NCI-H2029 (cell line): Measurements from ENCODE around the gene TBC1D25.
"Not testable (repeated sequence)": the region's sequence is repeated elsewhere in the genome, so short reads cannot be mapped to it uniquely, and the experiment has no call there.

Source experiments
- DNase-seq: peaks from one replicate; lab custom pipeline; 2025; lab: John Stamatoyannopoulos, UW

TBC1D25 gene

DNA sequence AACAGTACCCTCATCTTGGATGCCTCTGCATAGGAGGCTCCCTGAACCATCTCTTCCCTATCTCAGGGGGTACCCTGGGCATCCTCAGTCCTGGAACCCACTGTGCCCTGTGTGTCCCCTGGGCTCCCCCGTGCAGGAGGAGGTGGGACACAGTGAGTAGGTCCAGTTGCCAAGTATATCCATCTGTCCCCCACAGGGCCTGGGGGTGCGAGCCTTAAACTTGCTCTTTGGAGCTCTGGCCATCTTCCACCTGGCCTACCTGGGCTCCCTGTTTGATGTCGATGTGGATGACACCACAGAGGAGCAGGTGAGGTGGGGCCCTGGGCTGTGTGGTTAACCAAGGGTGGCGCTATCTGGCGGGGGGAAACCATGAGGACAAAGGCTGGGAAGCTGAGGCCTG, 22.5 kb upstream of the TBC1D25 start:
- DNase-seq, result no peak

DNA sequence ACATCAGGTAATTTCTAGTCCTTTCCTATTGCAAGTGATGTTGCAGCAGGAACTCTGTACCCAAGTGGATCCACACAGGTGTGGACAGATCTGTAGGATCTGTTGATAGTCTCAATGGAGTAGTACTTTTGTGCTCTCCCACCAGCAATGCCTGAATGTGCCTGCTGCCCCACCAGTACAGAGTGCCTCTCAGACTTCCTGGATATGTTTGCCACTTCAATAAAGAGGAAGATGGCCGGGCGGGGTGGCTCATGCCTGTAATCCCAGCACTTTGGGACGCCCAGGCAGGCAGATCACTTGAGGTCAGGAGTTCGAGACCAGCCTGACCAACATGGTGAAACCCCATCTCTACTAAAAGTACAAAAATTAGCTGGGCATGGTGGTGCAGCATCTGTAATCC, 20.0 kb upstream of the TBC1D25 start:
- not testable (repeated sequence) for DNase-seq

DNA sequence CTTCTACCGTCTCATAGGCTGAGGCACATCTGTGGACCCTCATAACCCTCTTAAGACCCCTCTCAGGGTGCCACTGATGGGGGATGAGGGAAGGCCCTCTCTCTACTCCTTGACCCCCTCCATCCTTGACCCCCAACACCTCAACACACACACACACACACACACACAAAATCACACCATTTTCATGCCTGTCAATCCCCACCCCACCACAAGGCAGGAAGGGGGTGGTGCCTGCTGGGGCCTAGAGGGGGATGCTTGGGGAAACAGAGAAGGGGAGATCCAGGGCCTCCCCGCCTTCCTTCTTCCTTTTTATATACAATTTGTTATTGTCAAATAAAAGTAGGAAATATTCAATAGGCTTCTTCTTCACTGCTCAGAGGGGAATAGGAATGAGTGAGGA, 19.1 kb upstream of the TBC1D25 start:
- DNase-seq, result no peak

DNA sequence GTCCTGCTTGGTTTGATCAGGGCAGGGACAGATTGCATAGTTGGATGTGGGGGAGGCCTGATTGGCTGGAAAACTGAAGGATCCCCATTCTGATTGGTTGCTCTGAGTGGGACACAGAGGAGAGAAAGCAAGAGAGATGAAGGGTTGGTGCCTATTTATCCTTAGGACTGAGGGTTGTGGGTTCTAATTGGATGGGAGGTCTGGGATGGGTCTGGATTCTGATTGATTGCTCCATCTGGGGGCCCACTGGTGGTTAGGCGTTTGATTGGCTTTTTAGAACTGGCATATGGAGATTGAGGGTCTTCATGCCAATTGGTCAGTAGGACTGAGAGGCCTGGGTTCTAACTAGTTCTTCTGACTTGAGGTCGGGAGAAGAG, 18.6 kb upstream of the TBC1D25 start:
- no peak for DNase-seq

DNA sequence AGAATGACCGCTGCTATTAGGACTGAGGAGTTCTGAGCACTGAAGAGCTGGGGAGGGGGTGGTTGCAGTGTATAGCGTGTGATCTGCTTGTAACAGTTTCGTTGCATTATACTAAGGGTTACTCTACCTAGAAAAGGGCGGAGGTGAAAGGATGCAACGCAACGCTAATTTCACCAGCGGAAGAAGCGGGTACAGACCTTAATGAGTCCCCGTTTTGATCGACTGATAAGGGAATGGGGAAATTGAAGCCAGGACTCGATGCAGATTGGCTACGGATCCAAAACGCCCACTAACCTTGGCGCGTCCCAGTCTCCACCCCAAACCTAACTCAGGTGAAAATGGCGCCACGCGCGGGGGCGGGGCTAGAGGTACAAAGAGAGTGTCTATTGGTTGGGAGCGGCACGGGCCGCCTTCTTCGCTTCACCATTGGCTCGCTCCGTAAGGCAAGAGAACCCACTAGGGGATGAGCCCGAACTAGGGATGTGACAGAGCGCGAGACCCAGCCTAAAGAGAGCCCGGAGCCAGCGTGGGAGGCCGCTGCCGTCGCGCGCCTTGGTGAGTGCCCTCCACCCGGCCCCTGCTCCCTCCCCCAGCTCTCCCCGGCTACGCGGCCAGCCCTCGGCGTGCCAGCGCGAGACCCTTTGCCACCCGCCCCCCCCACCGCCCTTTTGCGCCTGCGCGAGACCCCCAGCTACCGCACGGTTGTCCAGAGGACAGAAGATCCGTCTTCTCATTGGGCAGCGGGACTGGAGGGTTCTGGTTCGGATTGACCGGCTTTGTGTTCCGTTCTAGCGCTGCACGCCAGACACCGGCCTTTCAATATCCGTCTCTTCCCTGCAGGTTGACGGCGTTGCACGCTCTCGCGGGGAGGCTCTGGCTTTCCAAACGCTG, 17.9 kb upstream of the TBC1D25 start, which contains the start of gene EBP:
Gene EBP (plus strand): TSS at position 456 of the 891 bp plus-strand sequence. CDS start 1,964 bp downstream, outside the sequence.
- DNase-seq, result peak; percentile 87

DNA sequence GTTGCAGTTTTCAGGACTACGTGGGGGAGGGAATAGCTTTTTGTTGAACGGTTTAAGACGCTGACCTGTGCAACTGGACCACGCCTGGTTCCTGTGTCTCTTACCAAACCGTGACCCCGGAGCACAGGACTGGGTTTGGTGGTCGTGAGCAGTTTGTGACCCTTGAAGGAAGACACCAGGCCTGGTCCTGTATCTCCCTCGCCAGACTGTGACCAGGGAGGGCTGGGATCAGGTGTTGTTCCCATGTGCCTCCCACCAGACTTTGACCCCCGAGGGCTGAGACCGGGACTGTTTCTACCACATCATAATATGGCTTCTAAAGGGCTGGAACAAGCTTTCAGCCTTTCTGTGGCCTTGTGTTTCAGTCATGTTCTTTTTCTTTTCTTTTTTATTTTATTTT, 17.2 kb upstream of the TBC1D25 start:
- DNase-seq, result no peak

DNA sequence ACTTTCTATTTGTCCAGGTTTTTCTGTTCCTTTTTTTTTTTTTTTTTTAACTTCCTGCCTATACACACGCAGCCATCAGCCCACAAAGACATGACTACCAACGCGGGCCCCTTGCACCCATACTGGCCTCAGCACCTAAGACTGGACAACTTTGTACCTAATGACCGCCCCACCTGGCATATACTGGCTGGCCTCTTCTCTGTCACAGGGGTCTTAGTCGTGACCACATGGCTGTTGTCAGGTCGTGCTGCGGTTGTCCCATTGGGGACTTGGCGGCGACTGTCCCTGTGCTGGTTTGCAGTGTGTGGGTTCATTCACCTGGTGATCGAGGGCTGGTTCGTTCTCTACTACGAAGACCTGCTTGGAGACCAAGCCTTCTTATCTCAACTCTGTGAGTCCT, 15.8 kb upstream of the TBC1D25 start:
- DNase-seq, result no peak

DNA sequence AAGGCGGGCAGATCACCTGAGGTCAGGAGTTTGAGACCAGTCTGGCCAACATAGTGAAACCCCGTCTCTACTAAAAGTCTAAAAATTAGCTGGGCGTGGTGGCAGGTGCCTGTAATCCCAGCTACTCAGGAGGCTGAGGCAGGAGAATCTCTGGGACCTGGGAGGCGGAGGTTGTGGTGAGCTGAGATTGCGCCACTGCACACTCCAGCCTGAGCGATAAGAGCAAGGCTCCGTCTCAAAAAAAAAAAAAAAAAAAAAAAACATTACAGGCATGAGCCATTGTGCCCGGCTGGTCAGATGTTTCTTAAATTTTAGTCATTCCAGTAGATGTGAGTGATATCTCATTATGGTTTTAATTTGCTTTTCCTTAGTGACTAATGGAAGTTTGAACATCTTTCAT, 13.7 kb upstream of the TBC1D25 start:
- not testable (repeated sequence) for DNase-seq

DNA sequence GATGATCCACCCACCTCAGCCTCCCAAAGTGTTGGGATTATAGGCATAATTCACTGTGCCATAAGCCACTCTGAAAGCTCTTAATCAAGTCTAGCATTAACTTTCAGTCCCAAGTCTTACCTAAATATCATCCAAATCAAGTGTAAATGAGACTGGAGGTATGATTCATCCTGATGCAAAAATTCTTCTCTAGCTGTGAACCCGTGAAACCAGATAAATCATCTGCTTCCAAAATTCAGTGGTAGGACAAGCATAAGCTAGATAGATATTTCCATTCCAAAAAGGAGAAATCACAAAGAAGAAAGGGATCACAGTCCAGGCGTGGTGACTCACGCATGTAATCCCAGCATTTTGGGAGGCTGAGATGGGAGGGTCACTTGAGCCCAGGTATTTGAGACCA, 8.8 kb upstream of the TBC1D25 start:
- no peak for DNase-seq

DNA sequence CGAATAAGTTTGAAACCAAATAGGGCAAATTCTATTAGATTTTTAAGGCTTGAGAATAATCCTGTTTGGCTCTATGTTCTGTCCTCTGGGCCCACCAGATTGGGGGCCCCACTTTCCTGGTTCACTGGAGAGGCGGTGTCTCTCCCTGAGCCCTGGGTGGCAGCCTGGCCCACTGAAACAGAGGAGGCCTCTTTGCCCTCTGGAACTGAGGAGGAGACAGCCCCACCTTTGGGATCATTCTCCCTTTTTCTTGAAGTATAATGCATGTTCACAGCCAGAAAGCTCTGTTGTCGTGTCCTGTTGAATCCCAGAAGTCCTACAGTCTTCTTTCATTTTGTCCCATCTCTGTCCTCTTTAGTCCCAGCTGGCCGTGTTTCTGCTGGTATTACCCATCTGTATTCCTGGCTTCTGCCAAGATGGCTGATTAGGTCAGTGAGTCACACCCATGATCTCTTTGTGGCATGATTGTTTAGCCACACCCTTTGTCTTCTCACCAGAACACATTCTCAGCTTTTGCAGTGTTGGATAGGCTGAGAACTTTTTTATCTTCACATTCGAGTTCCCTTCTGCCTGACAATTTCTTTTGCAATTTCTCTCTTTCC, 8.1 kb upstream of the TBC1D25 start:
- no peak for DNase-seq

DNA sequence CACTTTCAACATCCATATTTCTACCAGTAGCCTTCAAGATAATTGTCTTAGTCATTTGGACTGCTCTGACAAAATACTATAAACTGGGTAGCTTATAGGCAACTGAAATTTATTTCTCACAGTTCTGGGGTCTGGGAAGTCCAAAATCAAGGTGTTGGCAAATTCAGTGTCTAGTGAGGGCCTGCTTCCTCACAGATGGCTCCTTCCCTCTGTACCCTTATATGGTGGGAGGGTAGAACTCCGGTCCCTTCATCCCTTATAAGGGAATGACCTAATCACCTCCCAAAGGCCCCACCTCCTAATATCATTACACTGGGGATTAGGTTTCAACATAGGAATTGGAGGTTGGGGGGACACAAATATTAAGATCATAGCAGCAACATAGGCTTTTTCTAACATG, 7.4 kb upstream of the TBC1D25 start:
- no peak for DNase-seq

DNA sequence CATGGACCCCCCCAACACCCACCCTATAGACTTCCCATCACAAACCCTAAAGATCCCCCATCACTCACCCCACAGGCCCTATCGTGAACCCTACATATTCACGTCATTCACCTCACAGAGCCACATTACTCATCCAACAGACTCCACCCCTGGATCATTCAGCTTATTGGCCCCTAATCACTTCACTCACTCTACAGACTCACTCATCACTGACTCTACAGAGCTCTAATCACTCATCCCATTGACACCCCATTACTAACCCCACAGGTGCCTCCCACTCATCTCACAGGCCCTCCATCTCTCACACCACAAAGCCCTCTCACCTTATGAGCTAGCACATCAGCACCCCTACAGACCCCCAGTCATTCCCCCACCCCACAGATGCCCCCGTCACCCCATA, 6.3 kb upstream of the TBC1D25 start:
- no peak for DNase-seq

DNA sequence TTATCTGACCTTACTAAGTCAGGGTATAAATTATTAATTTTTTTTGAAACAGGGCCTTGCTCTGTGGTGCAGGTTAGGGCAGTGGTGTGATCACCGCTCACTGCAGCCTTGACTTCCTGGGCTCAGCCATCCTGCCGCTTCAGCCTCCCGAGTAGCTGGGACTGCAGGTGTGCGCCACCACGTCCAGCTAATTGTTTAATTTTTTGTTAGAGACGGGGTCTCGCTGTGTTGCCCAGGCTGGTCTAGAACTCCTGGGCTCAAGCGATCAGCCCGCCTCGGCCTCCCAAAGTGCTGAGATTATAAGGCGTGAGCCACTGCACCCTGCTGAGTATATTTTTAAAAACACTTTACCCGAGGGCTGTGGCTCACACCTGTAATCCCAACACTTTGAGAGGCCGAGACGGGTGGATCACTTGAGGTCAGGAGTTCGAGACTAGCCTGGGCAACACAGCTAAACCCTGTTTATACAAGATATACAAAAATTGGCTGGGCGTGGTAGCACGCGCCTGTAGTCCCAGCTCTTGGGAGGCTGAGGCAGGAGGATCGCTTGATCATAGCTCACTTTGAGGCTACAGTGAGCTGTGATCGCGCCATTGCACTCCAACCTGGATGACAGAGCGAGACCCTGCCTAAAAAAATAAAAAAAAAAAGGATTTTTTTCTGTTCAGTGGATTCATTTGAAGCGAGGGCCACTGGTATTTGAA, 721 bp upstream of the TBC1D25 start:
- no peak for DNase-seq

DNA sequence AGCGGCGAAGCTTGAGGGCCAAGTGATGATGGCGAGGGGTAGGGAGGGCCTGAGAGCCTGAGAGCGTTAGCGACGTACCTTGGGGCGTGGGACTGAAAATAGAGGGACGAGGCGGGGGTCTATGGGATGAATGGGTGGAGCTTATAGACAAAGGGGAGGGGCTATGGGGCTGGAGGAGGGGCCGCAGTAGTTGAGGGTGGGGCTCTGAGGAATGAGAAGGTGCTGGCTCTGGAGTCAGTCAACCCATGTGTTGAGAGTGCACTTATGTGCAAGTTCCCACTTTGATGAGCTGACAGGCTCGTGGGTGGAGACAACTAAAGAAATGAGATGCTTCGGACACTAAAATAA, 488 bp downstream of the TBC1D25 start:
- DNase-seq, result no peak

DNA sequence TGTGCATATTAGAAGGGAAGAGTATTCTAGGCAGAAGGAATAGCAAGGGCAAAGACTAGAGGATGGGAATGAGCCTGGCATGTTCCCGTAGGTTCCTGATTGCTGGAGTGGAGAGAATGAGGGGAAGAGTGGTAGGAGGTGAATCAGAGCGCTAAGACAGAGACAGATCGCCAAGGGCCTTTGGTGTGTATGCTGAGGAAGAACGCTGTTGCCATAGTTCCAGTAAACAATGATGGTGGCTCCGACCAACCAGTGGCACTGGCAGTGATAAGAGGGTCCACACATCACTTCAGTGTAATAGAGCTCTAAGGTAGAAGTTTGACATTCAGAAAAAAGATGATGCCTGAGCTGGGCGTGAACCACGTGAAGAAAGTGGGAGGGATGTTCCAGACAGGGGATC, 966 bp downstream of the TBC1D25 start:
- no peak for DNase-seq

DNA sequence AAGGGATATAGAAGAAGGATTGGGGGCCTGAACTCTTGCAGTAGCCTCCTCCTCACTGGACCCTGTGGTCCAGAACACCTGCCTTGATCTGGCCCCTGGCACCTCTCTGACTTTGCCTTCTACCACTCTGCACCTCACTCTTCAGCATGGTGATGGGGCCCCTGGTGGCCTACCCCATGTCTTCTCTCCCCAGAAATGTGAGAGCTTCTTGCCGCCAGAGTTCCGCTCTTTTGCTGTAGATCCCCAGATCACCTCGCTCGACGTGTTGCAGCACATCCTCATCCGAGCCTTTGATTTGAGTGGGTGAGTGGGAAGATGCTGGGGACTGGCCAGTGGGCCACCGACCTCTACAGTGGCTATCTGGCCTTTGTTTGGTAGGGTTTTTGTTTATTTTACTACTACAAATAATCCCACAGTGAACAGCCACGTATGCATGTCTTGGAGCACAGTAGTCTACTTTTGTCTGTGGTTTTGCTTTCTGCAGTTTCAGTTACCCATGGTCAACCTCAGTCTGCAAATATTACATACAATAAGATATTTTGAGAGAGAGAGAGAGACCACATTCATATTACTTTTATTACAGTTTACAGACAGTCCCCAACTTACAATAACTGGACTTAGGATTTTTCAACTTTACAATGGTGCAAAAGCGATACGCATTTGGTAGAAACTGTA, 1.8 kb downstream of the TBC1D25 start:
- no peak for DNase-seq

DNA sequence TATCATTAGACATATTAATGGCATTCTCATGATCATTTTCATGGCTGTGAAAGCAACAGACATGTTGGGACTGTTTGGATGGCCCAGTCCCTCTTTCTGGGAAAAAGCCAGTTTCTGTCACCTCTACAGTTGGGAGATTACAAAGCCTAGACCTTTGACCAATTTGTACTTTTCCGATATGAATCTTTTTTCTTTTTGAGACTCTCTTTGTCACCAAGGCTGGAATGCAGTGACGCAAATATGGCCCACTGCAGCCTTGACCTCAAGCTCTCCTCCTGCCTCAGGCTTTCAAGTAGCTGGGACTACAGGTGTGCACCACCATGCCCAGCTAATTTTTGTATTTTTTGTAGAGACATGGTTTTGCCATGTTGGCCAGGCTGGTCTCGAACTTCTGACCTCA, 9.4 kb downstream of the TBC1D25 start:
- DNase-seq, result no peak

DNA sequence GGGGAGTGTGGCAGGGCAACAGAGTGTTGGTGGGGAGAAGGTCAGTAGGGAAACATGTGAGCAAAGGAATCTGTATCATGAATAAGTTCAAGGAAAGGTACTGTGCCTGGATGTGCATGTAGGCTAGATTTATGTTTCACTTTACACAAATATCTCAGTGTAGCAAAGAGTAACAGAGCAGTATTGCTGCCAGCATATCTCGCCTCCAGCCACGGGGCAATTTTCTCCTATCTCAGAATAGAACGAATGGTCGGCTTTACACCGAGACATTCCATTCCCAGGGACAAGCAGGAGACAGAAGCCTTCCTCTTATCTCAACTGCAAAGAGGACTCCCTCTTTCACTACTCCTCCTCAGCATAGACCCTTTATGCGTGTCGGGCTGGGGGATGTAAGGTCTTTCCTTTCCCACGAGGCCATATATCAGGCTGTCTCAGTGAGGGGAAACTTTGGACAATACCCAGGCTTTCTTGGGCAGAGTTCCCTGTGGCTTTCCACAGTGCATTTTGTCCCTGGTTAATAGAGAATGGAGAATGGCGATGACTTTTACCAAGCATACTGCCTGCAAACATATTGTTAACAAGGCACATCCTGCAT, 16.3 kb downstream of the TBC1D25 start:
- not testable (repeated sequence) for DNase-seq

DNA sequence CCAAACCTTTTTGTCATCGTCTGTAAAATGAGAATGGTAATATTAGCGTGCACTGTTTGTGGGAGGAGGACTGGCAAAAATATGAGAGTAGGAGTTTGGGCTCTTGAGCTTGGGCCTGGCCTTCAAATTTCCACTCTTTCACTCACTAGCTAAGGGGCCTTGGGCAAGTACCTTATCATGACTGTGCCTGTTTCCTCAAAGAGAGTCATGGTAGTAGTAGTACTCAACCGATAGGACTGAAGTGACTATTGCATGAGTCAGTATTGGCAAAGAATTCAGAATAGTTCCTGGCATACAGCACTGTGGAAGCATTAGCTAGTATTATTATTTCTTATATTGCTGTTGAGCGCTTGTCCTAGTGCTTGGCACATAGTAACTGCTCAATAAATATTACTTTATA, 18.8 kb downstream of the TBC1D25 start:
- no peak for DNase-seq

DNA sequence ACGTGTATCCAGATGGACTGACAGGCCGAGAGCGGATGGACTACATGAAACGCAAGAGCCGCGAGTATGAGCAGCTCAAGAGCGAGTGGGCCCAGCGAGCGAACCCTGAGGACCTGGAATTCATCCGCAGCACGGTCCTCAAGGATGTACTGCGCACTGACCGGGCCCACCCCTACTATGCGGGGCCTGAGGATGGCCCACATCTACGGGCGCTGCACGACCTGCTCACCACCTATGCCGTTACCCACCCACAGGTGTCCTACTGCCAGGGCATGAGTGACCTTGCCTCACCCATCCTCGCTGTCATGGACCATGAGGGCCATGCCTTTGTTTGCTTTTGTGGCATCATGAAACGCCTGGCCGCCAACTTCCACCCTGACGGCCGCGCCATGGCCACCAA, 20.1 kb downstream of the TBC1D25 start:
- no peak for DNase-seq

DNA sequence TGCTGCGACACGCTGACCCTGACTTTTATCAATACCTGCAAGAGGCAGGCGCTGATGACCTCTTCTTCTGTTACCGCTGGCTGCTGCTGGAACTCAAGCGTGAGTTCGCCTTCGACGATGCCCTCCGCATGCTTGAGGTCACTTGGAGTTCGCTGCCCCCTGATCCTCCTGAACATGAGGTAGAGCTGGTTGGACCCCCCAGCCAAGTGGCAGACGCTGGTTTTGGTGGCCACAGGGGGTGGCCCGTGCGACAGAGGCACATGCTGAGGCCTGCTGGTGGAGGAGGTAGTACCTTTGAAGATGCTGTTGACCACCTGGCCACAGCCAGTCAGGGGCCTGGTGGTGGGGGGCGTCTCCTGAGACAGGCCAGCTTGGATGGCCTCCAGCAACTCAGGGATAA, 20.5 kb downstream of the TBC1D25 start:
- DNase-seq, result no peak

DNA sequence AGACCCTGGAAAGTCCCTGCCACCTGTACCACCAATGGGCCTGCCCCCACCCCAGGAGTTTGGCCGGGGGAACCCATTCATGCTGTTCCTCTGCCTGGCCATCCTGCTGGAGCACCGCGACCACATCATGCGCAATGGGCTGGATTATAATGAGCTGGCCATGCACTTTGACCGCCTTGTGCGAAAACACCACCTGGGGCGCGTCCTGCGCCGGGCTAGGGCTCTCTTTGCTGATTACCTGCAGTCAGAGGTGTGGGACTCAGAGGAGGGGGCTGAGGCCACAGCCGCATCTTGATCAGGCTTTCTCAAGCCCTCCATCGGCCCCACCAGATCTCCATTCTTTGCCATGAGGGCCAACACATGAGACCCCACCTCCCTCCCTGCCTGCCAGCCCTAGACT, 21.2 kb downstream of the TBC1D25 start:
- no peak for DNase-seq
